HG03442 (cell line): Measurements from ENCODE around the gene MCUB.

Experiments used
- ATAC-seq: cut with Tn5 transposase; IDR thresholded peaks from one replicate; pipeline ENCODE4 v1.9.1; 2021; ENCODE audit warnings: mild to moderate bottlenecking, moderate library complexity; ENCODE audit not compliant: unreplicated experiment

Gene MCUB

GRCh38 chr4:109728385-109728784, 168.3 kb downstream of the MCUB start:
- no peak for ATAC-seq

- ATAC-seq = no peak
Measured at GRCh38 chr4:109729117-109729717, 169.2 kb downstream of the MCUB start.

- ATAC-seq = peak; percentile 85
Measured at GRCh38 chr4:109729718-109730618, 169.9 kb downstream of the MCUB start, which contains the start of gene PLA2G12A. TSS of gene PLA2G12A (minus strand) at chr4:109730070. CDS start at chr4:109729809, 261 bp downstream.

- ATAC-seq = no peak
Measured at GRCh38 chr4:109730619-109731545, 170.8 kb downstream of the MCUB start.

GRCh38 chr4:109733728-109734127, 173.7 kb downstream of the MCUB start:
- ATAC-seq = no peak

GRCh38 chr4:109735566-109736365, 175.7 kb downstream of the MCUB start:
- ATAC-seq = no peak
